T47D (cell line): ENCODE results near the gene SPDL1.
"Not testable (repeated sequence)": the region's sequence is repeated elsewhere in the genome, so short reads cannot be mapped to it uniquely, and the experiment has no call there.

ENCODE experiments used
- DNase-seq, 2 experiments: peaks; one replicate each; pipeline versions ENCODE4 v3.0.0 to v3.0.0-alpha.2; 2011 to 2012; ENCODE audit warnings: low read depth in 1 of 2, low spot score in 1 of 2
- JUND ChIP-seq: IDR thresholded peaks from 2 replicates; pipeline ENCODE4 v1.6.1; 2012; ENCODE audit warnings: low read depth
- in situ Hi-C: cut with HindIII; loops from 2 replicates; pipeline ENCODE4 v1.10.0; 2016; ENCODE audit warnings: low sequenced_read_pairs, low pct_unique_long_range_greater_than_20kb

The SPDL1 gene

DNA sequence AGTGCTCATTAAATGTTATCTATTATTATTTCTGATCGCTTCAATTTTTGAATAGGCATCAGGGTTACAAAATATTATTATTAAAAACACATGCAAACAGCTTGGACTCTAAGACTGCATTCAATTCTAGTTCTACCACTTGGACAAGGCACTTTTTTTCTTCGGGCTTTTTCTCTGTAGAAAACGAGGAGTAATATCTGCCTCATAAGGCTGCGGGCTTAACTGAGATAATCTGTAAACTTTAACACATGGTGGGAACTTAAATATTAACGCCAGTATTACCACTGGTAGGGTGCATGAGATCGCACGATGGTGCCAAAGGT is 511 bp upstream of the SPDL1 start:
- DNase-seq: no peak
- in situ Hi-C loops: no loop called here
- no peak for TF ChIP-seq JUND

DNA sequence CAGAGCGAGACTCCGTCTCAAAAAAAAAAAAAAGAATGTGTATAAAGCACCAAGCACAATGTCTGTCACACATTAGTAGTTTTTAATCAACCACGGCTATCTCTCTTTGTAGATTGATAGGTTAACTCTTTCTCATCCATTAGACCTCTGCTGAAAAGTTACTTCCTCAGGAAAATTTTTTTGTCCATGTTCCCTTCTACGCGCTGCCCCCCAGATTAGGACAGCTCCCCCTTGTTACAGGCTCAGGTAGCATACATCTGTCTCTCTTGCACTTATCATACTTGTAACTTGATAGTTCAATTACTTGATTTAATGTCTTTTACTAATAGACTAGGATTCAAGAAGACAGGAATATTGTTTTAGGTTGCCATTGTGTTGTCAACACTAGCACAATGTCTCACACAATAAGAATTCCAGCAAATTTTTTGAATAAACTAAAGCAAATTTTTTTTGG is 1.5 kb downstream of the SPDL1 start:
- no peak for DNase-seq
- TF ChIP-seq JUND: no peak
- in situ Hi-C loops: no loop called here

DNA sequence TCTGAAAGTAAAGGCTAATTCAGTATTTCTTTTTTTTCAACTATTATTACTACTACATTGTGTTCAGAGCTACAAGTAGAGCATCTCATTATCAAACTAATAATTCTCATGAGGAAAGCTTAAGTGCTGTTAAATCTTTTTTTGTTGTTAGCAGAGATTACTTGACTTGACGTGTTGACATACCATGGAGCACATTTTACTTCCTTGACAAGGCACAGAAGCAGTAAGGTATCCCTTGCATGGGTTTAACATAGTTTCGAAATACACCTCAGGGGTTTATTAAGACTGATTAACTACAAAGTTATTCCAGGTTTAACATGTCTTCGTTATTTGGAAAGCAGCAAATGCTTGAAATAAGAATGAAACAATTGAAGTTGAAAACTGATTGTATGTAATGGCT is 7.0 kb downstream of the SPDL1 start:
- in situ Hi-C loops: no loop called here
- no peak for TF ChIP-seq JUND
- DNase-seq: no peak

DNA sequence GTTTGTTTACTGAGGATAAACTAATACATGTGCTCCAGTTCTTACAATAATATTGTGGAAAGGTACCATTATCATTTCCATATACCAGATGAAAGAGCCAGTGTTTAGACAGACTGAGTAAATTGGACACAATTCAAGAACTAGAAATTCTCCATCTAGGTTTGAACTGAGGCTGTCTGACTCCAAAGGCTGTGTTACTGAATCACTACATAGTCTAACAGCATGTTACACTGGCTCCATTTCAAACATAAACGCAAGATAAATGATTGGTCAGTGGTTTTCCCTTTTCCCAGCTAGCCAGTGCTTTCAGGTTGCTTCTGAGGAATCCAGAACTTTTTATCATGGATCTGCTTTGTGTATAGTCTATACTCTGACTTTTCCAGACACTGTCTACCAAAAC is 8.1 kb downstream of the SPDL1 start:
- TF ChIP-seq JUND: no peak
- in situ Hi-C loops: no loop called here
- DNase-seq: no peak

DNA sequence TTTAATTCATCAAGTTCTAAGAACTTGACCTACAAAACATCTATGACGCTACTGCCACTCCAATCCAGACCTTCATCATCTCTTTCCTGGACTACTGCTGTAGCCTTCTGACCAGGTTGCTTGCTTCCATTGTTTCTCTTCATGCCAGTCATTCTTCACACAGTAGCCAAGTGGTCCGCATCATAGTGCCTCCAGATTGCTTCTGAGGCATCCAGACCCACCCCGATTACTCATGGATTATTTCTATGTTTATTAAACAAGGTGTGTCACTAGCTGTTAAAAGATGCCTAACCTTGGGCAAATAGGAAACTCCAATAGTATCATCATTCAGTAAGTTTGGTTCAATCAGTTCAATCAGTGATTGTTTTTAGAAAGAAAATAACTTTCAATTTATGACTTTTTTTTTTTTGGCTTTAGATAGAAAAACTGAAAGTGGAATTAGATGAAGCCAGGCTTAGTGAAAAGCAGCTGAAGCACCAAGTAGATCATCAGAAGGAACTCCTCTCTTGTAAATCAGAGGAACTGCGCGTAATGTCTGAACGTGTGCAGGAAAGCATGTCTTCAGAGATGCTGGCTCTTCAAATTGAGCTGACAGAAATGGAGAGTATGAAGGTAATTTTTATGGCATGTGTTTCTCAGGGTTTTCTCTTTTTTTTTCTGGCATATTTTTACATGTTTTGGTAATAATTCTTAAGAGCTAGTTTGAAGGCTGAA is 9.5 kb downstream of the SPDL1 start:
- no peak for TF ChIP-seq JUND
- in situ Hi-C loops: no loop called here
- DNase-seq: no peak

DNA sequence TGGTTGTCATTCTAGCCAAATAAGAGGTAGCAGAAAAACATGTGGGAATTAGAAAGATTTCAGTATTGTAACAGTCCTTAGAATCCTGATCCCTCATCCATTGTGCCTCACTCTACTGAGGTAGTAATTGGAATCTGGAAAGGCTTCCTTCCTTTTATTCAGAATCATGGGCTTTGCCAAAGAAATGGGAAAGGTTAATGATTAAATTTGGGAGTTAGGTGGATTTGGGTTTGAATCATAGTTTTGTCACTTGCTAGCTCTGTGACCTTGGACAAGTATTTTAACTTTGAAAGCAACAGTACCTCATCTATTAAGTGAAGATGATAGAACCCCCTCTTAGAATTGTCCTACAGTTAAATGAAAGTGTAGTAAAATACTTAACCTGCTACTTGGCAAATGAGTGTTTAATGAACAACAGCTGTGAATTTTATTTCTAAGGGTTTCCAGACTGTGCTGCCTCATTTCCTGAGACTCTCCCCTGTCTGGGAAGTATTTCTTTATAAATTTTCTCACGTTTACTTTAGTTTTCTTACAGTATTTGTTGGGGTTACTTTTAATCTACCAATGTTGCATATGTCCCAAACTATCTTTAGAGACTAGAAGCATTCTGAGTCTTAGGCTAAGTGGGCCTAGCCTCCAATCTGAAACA is 11.7 kb downstream of the SPDL1 start:
- no peak for TF ChIP-seq JUND
- no peak for DNase-seq
- in situ Hi-C loops: no loop called here

DNA sequence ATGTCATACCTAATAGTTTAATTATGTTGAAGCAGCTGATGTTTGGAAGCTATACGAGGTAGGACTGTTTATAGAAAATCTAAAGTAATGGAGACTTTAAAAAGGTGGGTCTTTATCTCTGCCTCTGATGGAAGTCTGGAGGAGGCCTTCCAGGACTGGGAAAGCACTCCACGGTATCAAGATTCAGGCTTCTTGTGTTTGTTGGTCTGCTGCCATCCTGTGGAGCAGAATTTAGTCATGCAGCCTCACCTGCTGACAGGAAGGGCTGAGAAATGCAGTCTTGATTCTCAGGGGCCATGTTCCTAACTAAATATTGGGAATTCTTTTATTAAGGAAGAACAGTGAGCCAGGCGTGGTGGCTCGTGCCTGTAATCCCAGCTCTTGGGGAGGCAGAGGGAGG is 15.9 kb downstream of the SPDL1 start:
- in situ Hi-C loops: no loop called here
- DNase-seq: no peak
- no peak for TF ChIP-seq JUND

DNA sequence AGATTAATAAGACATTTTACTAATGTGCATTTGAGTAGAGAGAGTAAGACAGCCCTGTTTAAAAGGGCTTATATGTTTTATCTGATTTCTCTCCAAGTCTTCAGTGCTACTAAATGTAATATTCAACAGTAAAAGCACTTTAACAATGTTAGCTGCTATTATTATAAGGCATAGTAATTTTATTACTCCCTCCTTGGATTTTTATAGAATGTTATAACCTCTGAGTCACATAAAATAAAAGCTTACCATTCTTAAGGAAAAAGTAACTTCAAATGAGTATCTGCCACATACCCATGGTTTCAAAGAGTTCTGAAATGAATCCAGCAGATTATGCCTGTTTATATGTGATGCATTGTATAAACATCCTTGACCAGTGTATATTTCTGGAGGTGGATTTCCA is 19.0 kb downstream of the SPDL1 start:
- in situ Hi-C loops: no loop called here
- no peak for DNase-seq
- no peak for TF ChIP-seq JUND

DNA sequence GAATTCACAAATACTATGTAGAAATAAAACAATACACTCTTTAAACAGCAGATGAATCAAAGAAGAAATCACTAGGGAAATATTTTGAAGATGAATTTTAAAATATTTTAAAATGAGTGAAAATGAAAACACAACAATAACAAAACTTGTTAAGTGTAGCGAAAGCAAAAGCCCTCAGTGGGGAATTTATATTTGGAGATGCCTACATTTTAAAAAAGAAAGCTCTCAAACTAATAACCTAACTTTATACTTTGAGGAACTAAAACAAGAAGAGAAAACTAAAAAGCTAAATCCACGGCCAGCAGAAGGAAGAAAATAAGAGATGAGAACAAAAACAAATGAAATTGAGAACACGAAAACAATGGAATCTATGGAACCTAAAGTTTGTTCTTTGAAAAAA is 22.7 kb downstream of the SPDL1 start:
- TF ChIP-seq JUND: no peak
- DNase-seq: no peak
- in situ Hi-C loops: no loop called here

DNA sequence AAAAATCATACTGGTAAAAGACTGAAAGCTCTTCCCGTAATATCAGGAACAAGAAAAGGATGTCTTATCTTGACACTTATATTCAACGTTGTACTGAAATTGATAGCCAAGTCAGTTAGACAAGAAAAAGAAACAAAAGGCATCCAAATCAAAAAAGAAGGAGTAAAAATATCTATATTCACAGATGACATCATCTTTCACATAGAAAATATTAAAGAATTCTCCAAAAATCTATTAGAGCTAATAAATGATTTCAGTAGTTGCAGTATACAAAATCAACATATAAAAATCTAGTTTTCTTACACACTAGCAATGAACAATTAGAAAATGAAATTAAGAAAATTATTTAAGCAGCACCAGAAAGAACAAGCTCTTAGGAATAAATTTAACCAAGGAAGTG is 24.3 kb downstream of the SPDL1 start:
- TF ChIP-seq JUND: no peak
- in situ Hi-C loops: no loop called here
- DNase-seq: no peak

DNA sequence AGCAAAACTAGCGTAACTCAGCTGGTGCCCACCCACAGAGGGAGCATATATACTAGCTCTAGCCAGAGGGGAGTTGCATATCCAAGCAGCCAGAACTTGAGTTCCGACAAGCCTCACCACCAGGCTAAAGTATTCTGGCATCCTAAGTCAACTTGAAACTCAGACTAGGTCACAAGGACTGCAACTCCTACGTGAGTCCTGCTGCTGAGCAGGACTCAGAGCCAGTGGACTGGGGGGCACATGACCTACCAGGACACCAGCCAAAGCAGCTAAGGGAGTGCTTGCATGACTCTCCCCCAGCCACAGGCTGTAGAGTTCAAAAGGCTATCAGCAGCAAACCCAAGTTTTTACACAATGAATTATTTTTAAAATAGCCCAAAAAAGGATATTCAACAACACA is 26.1 kb downstream of the SPDL1 start:
- DNase-seq: no peak
- TF ChIP-seq JUND: no peak
- in situ Hi-C loops: no loop called here

DNA sequence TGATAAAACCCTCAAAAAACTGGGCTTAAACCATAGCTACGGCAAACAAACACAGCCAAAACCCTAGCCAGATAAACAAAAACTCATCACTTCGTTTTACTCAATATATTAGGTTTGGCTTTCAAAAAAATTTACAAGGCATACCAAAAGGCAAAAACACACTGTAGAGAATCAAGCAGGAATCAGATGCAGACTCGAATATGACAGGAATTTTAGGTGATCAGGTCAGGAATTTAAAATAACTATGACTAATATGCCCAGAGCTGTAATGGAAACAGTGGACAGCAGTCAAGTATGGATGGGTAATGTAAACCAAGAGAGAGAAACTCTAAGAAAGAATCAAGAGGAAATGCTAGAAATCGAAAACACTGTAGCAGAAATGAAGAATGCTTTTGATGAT is 27.0 kb downstream of the SPDL1 start:
- no peak for TF ChIP-seq JUND
- DNase-seq: no peak
- in situ Hi-C loops: no loop called here

DNA sequence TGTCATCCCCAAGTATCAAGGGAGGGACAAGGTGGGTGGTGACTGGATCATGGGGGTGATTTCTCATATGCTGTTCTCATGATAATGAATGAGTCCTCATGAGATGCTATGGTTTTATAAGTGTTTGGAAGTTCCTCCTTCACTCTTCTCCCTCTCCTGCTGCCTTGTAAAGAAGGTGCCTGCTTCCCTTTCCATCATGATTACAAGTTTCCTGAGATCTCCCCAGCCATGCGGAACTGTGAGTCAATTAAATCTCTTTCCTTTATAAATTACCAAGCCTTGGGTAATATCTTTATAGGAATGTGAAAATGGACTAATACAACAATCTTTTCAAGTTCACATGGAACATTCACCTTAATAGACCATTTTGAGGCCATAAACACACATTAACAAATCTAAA is 32.0 kb downstream of the SPDL1 start:
- DNase-seq: no peak
- TF ChIP-seq JUND: no peak
- in situ Hi-C loops: no loop called here

DNA sequence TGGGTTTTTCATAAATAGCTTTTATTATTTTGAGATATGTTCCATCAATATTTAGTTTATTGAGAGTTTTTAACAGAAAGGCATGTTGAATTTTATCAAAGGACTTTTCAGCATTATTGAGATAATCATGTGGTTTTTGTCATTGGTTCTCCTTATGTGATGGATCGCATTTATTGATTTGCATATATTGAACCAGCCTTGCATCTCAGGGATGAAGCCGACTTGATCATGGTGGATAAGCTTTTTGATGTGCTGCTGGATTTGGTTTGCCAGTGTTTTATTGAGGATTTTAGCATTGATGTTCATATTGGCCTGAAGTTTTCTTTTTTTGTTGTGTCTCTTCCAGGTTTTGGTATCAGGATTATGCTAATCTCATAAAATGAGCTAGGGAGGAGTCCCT is 40.7 kb downstream of the SPDL1 start:
- in situ Hi-C loops, DNase-seq: not testable (repeated sequence)
